K562 (cell line): Measurements from ENCODE around the gene LCA5L. TPM values are rescaled to one million over a fixed set of nuclear protein-coding genes. Genes with fewer than 3 reads are reported as not detected.

Experiments used
- FOXK1 ChIP-seq: sonication (generic); formaldehyde crosslinking; IDR thresholded peaks from 2 replicates; pipeline ENCODE4 v1.8.0; 2022; ENCODE audit warnings: missing genetic modification reagents, mild to moderate bottlenecking, borderline replicate concordance
- MED1 ChIP-seq: sonication (generic); formaldehyde crosslinking; IDR thresholded peaks from 2 replicates; pipeline ENCODE4 v1.8.1; 2023; ENCODE audit warnings: missing genetic modification reagents, borderline replicate concordance
- PTBP1 ChIP-seq: fragments of 200-400 bp; formaldehyde crosslinking; IDR thresholded peaks from 2 replicates; pipeline ENCODE4 v1.6.1; 2017; ENCODE audit warnings: low read depth, low read length
- TAF7 ChIP-seq: fragments of 450-650 bp; IDR thresholded peaks from 2 replicates; pipeline ENCODE4 v1.6.1; 2016; ENCODE audit warnings: missing genetic modification characterization, missing compliant biosample characterization
- ZNF124 ChIP-seq: sonication (generic); formaldehyde crosslinking; IDR thresholded peaks from 2 replicates; pipeline ENCODE4 v1.8.1; 2022; ENCODE audit warnings: missing genetic modification reagents
- polyA plus RNA-seq, 8 experiments: library from polyadenylated mRNA; depleted of rRNA in 4 of 8; stranded (reverse) in 5 of 8; unstranded in 3 of 8; fragments of >200 nt; fragmentation: Nextera tagmentation in 2 of 8; fragmentation: Illumina TruSeq in 1 of 8; extraction: Ambion mirVana in 2 of 8; extraction: Trizol in 1 of 8; gene quantifications; 2 replicates each; pipeline versions ENCODE4 v1.2.1 to v1.2.3, GENCODE V29; 2011 to 2014; ENCODE audit warnings: inconsistent platforms in 1 of 8, missing spikeins in 1 of 8
- total RNA-seq, 7 experiments: library from RNA; depleted of rRNA in 6 of 7; stranded (reverse); fragments of >200 nt in 6 of 7; fragmentation: Illumina TruSeq in 2 of 7; extraction: Trizol in 2 of 7; gene quantifications; 2 replicates each; pipeline versions ENCODE4 v1.2.1 to v1.2.3, GENCODE V29; 2011 to 2021; ENCODE audit warnings: low replicate concordance in 1 of 7
- TF ChIP-seq, protein P1 (sequence below): fragments of 450-650 bp; IDR thresholded peaks from 2 replicates; pipeline ENCODE4 v1.6.1; 2016; ENCODE audit warnings: low read depth
- TF ChIP-seq, protein P2 (sequence below): fragments of 450-650 bp; formaldehyde crosslinking; IDR thresholded peaks from 2 replicates; pipeline ENCODE4 v1.4.0; 2020; ENCODE audit warnings: mild to moderate bottlenecking, moderate library complexity
- TF ChIP-seq, protein P3 (sequence below): sonication (generic); formaldehyde crosslinking; IDR thresholded peaks from 2 replicates; pipeline ENCODE4 v1.8.1; 2023; ENCODE audit warnings: mild to moderate bottlenecking, missing genetic modification reagents
- TF ChIP-seq, protein P4 (sequence below): sonication (generic); formaldehyde crosslinking; IDR thresholded peaks from 2 replicates; pipeline ENCODE4 v1.8.1; 2023; ENCODE audit warnings: mild to moderate bottlenecking, missing genetic modification reagents

The LCA5L gene
- total and polyA plus RNA-seq, 9 of the 15 experiments (the other 6 are each of a cell fraction or from before 2014, with no cell fraction given), result 1.8 to 4.9 (median 3.8) TPM

DNA sequence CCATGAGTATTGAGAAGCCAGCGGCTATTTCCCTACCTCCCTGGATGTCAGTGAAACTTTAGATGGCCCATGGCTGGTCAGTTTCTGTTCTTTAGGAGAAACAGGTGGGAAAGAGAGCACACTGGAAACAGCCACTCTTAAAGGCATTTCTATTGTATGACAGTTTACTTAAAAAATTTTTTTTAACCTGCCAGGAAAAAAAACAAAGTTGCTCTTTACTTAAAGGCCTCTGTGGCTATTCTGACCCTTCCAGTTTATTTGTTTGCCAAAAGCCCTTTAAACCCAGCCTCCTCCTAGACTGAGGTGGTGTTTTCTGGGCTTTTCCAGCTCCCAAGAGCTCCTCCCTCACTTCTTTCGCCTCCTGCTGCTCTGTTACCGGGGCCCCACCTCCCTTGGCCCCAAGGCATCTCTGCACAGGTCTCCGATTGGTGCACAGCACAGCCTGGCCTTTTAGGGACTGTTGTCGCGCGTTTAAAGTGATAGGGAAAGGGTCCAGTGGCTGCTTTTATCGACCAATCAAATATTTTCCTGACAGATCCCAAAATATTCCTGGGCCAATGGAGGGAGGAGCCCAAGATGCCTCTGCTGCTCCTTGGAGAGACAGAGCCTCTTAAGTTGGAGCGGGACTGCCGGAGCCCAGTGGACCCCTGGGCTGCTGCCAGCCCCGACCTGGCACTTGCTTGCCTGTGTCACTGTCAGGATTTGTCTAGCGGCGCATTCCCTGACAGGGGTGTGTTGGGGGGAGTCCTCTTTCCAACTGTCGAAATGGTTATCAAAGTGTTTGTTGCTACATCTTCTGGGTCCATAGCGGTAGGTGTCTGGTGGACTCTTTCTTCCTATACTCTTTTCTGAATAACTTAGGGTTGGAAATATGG lies 6.0 kb upstream of the LCA5L start, which contains the start of gene SH3BGR (continued):
- no peak for TF ChIP-seq MED1 (CRISPR knock-in tag)
- no peak for TF ChIP-seq FOXK1
- TF ChIP-seq ZNF124 (CRISPR knock-in tag), result no peak
- TF ChIP-seq, protein P1, sequence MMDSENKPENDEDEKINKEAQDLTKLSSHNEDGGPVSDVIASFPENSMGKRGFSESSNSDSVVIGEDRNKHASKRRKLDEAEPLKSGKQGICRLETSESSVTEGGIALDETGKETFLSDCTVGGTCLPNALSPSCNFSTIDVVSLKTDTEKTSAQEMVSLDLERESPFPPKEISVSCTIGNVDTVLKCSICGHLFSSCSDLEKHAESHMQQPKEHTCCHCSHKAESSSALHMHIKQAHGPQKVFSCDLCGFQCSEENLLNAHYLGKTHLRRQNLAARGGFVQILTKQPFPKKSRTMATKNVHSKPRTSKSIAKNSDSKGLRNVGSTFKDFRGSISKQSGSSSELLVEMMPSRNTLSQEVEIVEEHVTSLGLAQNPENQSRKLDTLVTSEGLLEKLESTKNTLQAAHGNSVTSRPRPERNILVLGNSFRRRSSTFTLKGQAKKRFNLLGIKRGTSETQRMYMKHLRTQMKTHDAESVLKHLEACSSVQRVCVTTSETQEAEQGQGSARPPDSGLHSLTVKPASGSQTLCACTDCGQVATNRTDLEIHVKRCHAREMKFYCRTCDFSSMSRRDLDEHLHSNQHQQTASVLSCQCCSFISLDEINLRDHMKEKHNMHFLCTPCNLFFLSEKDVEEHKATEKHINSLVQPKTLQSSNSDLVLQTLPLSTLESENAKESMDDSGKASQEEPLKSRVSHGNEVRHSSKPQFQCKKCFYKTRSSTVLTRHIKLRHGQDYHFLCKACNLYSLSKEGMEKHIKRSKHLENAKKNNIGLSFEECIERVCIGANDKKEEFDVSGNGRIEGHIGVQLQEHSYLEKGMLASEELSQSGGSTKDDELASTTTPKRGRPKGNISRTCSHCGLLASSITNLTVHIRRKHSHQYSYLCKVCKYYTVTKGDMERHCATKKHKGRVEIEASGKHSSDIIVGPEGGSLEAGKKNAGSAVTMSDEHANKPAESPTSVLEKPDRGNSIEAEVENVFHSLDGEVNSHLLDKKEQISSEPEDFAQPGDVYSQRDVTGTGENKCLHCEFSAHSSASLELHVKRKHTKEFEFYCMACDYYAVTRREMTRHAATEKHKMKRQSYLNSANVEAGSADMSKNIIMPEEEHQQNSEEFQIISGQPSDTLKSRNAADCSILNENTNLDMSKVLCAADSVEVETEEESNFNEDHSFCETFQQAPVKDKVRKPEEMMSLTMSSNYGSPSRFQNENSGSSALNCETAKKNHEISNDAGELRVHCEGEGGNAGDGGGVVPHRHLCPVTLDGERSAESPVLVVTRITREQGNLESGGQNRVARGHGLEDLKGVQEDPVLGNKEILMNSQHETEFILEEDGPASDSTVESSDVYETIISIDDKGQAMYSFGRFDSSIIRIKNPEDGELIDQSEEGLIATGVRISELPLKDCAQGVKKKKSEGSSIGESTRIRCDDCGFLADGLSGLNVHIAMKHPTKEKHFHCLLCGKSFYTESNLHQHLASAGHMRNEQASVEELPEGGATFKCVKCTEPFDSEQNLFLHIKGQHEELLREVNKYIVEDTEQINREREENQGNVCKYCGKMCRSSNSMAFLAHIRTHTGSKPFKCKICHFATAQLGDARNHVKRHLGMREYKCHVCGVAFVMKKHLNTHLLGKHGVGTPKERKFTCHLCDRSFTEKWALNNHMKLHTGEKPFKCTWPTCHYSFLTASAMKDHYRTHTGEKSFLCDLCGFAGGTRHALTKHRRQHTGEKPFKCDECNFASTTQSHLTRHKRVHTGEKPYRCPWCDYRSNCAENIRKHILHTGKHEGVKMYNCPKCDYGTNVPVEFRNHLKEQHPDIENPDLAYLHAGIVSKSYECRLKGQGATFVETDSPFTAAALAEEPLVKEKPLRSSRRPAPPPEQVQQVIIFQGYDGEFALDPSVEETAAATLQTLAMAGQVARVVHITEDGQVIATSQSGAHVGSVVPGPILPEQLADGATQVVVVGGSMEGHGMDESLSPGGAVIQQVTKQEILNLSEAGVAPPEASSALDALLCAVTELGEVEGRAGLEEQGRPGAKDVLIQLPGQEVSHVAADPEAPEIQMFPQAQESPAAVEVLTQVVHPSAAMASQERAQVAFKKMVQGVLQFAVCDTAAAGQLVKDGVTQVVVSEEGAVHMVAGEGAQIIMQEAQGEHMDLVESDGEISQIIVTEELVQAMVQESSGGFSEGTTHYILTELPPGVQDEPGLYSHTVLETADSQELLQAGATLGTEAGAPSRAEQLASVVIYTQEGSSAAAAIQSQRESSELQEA, result no peak
- no peak for TF ChIP-seq PTBP1
- TF ChIP-seq, protein P2, sequence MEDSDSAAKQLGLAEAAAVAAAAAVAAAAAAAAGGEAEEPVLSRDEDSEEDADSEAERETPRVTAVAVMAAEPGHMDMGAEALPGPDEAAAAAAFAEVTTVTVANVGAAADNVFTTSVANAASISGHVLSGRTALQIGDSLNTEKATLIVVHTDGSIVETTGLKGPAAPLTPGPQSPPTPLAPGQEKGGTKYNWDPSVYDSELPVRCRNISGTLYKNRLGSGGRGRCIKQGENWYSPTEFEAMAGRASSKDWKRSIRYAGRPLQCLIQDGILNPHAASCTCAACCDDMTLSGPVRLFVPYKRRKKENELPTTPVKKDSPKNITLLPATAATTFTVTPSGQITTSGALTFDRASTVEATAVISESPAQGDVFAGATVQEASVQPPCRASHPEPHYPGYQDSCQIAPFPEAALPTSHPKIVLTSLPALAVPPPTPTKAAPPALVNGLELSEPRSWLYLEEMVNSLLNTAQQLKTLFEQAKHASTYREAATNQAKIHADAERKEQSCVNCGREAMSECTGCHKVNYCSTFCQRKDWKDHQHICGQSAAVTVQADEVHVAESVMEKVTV (CRISPR knock-in tag), result no peak
- TF ChIP-seq, protein P3, sequence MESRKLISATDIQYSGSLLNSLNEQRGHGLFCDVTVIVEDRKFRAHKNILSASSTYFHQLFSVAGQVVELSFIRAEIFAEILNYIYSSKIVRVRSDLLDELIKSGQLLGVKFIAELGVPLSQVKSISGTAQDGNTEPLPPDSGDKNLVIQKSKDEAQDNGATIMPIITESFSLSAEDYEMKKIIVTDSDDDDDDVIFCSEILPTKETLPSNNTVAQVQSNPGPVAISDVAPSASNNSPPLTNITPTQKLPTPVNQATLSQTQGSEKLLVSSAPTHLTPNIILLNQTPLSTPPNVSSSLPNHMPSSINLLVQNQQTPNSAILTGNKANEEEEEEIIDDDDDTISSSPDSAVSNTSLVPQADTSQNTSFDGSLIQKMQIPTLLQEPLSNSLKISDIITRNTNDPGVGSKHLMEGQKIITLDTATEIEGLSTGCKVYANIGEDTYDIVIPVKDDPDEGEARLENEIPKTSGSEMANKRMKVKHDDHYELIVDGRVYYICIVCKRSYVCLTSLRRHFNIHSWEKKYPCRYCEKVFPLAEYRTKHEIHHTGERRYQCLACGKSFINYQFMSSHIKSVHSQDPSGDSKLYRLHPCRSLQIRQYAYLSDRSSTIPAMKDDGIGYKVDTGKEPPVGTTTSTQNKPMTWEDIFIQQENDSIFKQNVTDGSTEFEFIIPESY, result 0 out of 2 replicates have a peak, but pooled peaks have one; percentile 35
- TF ChIP-seq, protein P4, sequence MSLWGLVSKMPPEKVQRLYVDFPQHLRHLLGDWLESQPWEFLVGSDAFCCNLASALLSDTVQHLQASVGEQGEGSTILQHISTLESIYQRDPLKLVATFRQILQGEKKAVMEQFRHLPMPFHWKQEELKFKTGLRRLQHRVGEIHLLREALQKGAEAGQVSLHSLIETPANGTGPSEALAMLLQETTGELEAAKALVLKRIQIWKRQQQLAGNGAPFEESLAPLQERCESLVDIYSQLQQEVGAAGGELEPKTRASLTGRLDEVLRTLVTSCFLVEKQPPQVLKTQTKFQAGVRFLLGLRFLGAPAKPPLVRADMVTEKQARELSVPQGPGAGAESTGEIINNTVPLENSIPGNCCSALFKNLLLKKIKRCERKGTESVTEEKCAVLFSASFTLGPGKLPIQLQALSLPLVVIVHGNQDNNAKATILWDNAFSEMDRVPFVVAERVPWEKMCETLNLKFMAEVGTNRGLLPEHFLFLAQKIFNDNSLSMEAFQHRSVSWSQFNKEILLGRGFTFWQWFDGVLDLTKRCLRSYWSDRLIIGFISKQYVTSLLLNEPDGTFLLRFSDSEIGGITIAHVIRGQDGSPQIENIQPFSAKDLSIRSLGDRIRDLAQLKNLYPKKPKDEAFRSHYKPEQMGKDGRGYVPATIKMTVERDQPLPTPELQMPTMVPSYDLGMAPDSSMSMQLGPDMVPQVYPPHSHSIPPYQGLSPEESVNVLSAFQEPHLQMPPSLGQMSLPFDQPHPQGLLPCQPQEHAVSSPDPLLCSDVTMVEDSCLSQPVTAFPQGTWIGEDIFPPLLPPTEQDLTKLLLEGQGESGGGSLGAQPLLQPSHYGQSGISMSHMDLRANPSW (CRISPR knock-in tag), result no peak
- peak; percentile 63 for TF ChIP-seq TAF7 (tag)
